H1 (cell line): ENCODE results near the gene SPINK9. TPM values are rescaled to one million over a fixed set of nuclear protein-coding genes. Genes with fewer than 3 reads are reported as not detected.

Source experiments
- CTCF ChIA-PET: fragments of 300-600 bp; sonication (Branson Sonifier 250); formaldehyde crosslinking; loops from one replicate; lab custom pipeline; 2021; ENCODE audit not compliant: partially characterized antibody; lab: Charles Lee
- POLR2A ChIA-PET: fragments of 300-600 bp; sonication (Branson Sonifier 250); formaldehyde crosslinking; loops from one replicate; lab custom pipeline; 2021; ENCODE audit warnings: inconsistent platforms; ENCODE audit not compliant: partially characterized antibody; lab: Charles Lee
- DNase-seq, 2 experiments: peaks; one replicate each; pipeline versions ENCODE4 v3.0.0 to v3.0.0-alpha.2; 2010 to 2022; ENCODE audit warnings: low spot score in 2 of 2, low read depth in 1 of 2, mixed read lengths in 1 of 2
- FAIRE-seq: peaks from 2 replicates; lab custom pipeline; 2011; peaks lifted over from hg19 to GRCh38; lab: Jason Lieb, UNC
- H2AFZ ChIP-seq: 2 replicates; pipeline ENCODE4 v1.8.1; 2012; ENCODE audit warnings: low read length, inconsistent platforms
- H2AK5ac ChIP-seq: 2 replicates; pipeline ENCODE4 v1.6.1; 2013; ENCODE audit warnings: low read depth, low read length
- H2BK120ac ChIP-seq: replicated peaks from 2 replicates; pipeline ENCODE3; 2013; ENCODE audit warnings: low read depth, low read length, inconsistent platforms
- H2BK12ac ChIP-seq: 2 replicates; pipeline ENCODE4 v1.6.1; 2013; ENCODE audit warnings: low read depth, low read length
- H2BK15ac ChIP-seq: 2 replicates; pipeline ENCODE4 v1.6.1; 2013; ENCODE audit warnings: low read length
- H2BK20ac ChIP-seq: 2 replicates; pipeline ENCODE4 v1.6.1; 2013; ENCODE audit warnings: low read length
- H2BK5ac ChIP-seq: 2 replicates; pipeline ENCODE4 v1.6.1; 2013; ENCODE audit warnings: low read depth, low read length
- H3K14ac ChIP-seq: 2 replicates; pipeline ENCODE4 v1.6.1; 2013; ENCODE audit warnings: inconsistent platforms; ENCODE audit not compliant: insufficient read length
- H3K18ac ChIP-seq: 2 replicates; pipeline ENCODE4 v1.6.1; 2013; ENCODE audit warnings: low read length; ENCODE audit errors: extremely low read depth
- H3K23ac ChIP-seq: 2 replicates; pipeline ENCODE4 v1.6.1; 2013; ENCODE audit warnings: inconsistent platforms; ENCODE audit not compliant: insufficient read length
- H3K23me2 ChIP-seq: 2 replicates; pipeline ENCODE4 v1.6.1; 2013; ENCODE audit warnings: low read depth, low read length
- H3K27ac ChIP-seq: 2 replicates; pipeline ENCODE4 v1.6.1; 2011; ENCODE audit warnings: low read depth, low read length, inconsistent platforms
- H3K27me3 ChIP-seq, 4 experiments: replicated peaks in 1 of 4; 1 replicate in 1 of 4; 2 replicates in 3 of 4; pipeline versions ENCODE4 v1.6.1 to v1.8.1; 2011 to 2013; ENCODE audit warnings: low read length in 3 of 4, mild to moderate bottlenecking in 3 of 4, inconsistent platforms in 2 of 4, mixed read lengths in 2 of 4, moderate library complexity in 1 of 4; ENCODE audit not compliant: control insufficient read depth in 3 of 4, insufficient read depth in 3 of 4; ENCODE audit errors: extremely low read depth in 1 of 4
- H3K36me3 ChIP-seq, 4 experiments: 2 replicates each; pipeline versions ENCODE4 v1.6.1 to v1.8.1; 2011 to 2013; ENCODE audit warnings: mild to moderate bottlenecking in 4 of 4, low read length in 3 of 4, moderate library complexity in 2 of 4, control low read depth in 1 of 4, inconsistent platforms in 1 of 4; ENCODE audit not compliant: insufficient read depth in 4 of 4, control insufficient read depth in 2 of 4
- H3K4ac ChIP-seq: replicated peaks from 2 replicates; pipeline ENCODE3; 2013; ENCODE audit warnings: low read length, low read depth, mixed read lengths, inconsistent platforms; ENCODE audit not compliant: insufficient read length
- H3K4me1 ChIP-seq, 4 experiments: replicated peaks in 1 of 4; 1 replicate in 1 of 4; 2 replicates in 3 of 4; pipeline versions ENCODE4 v1.6.1 to v1.8.1; 2011 to 2013; ENCODE audit warnings: low read length in 3 of 4, inconsistent platforms in 2 of 4, mixed read lengths in 1 of 4; ENCODE audit not compliant: insufficient read depth in 4 of 4, control insufficient read depth in 3 of 4
- H3K4me2 ChIP-seq, 2 experiments: 2 replicates each; pipeline versions ENCODE4 v1.6.1 to v1.8.1; 2011 to 2013; ENCODE audit warnings: low read depth in 2 of 2, low read length in 2 of 2, control low read depth in 1 of 2, inconsistent platforms in 1 of 2, mild to moderate bottlenecking in 1 of 2; ENCODE audit not compliant: insufficient read depth in 1 of 2
- H3K4me3 ChIP-seq, 4 experiments: fragments of 200-600, 300-600 bp in 1 of 4; sonication (generic), shearing (Covaris generic), sonication (Bioruptor Twin) in 1 of 4; 2 replicates each; pipeline versions ENCODE4 v1.5.1 to v1.8.1; 2011 to 2016; ENCODE audit warnings: low read length in 4 of 4, low read depth in 3 of 4, control low read depth in 2 of 4, inconsistent platforms in 2 of 4, mild to moderate bottlenecking in 2 of 4, mixed read lengths in 1 of 4, moderate library complexity in 1 of 4; ENCODE audit not compliant: insufficient read depth in 2 of 4; ENCODE audit errors: extremely low read depth in 1 of 4
- H3K56ac ChIP-seq: replicated peaks from 2 replicates; pipeline ENCODE3; 2013; ENCODE audit warnings: low read depth, mild to moderate bottlenecking, mixed read lengths, low read length, inconsistent platforms; ENCODE audit not compliant: insufficient read length
- H3K79me1 ChIP-seq: 2 replicates; pipeline ENCODE4 v1.6.1; 2013; ENCODE audit warnings: low read depth, low read length, control low read depth
- H3K79me2 ChIP-seq, 2 experiments: 2 replicates each; pipeline versions ENCODE4 v1.6.1 to v1.8.1; 2012 to 2013; ENCODE audit warnings: low read length in 2 of 2, mild to moderate bottlenecking in 2 of 2, inconsistent platforms in 1 of 2; ENCODE audit not compliant: insufficient read depth in 2 of 2, control insufficient read depth in 1 of 2
- H3K9ac ChIP-seq, 4 experiments: replicated peaks in 1 of 4; 1 replicate in 1 of 4; 2 replicates in 3 of 4; pipeline versions ENCODE4 v1.6.1 to v1.8.1; 2011 to 2013; ENCODE audit warnings: low read depth in 3 of 4, low read length in 3 of 4, control low read depth in 2 of 4, mild to moderate bottlenecking in 2 of 4, moderate library complexity in 2 of 4, inconsistent platforms in 1 of 4; ENCODE audit errors: extremely low read depth in 1 of 4
- H3K9me3 ChIP-seq, 2 experiments: 2 replicates each; pipeline versions ENCODE4 v1.6.1 to v1.8.1; 2012 to 2013; ENCODE audit warnings: mild to moderate bottlenecking in 2 of 2, moderate library complexity in 2 of 2, control low read depth in 1 of 2, inconsistent platforms in 1 of 2, low read depth in 1 of 2, low read length in 1 of 2, mixed read lengths in 1 of 2; ENCODE audit not compliant: insufficient read depth in 2 of 2
- H4K20me1 ChIP-seq, 2 experiments: replicated peaks in 1 of 2; 2 replicates each; pipeline versions ENCODE3 to v1.8.1; 2011 to 2013; ENCODE audit warnings: inconsistent platforms in 2 of 2, low read length in 2 of 2, mild to moderate bottlenecking in 1 of 2; ENCODE audit not compliant: insufficient read depth in 2 of 2, control insufficient read depth in 1 of 2
- H4K5ac ChIP-seq: 2 replicates; pipeline ENCODE4 v1.6.1; 2013; ENCODE audit warnings: low read length, low read depth, mixed read lengths, inconsistent platforms; ENCODE audit not compliant: insufficient read length
- H4K8ac ChIP-seq: 2 replicates; pipeline ENCODE4 v1.8.0; 2013; ENCODE audit warnings: mild to moderate bottlenecking, moderate library complexity, low read length, inconsistent platforms; ENCODE audit not compliant: insufficient read depth; ENCODE audit errors: extremely low read depth
- H4K91ac ChIP-seq: replicated peaks from 2 replicates; pipeline ENCODE3; 2013; ENCODE audit warnings: low read length, mixed read lengths, inconsistent platforms; ENCODE audit not compliant: insufficient read length
- CBX5 ChIP-seq: fragments of 300-800, 300-1000 bp; sonication (generic); IDR thresholded peaks from 2 replicates; pipeline ENCODE4 v1.7.1; 2016; ENCODE audit warnings: antibody characterized with exemption, low read length, low read depth
- EGR1 ChIP-seq: IDR thresholded peaks from 2 replicates; pipeline ENCODE4 v1.6.1; 2011; ENCODE audit warnings: low read depth, low read length, borderline replicate concordance
- KDM5A ChIP-seq: fragments of 200-600 bp; IDR thresholded peaks from 2 replicates; pipeline ENCODE4 v1.7.1; 2012; ENCODE audit warnings: mild to moderate bottlenecking, low read length, inconsistent platforms, mixed read lengths
- NRF1 ChIP-seq: IDR thresholded peaks from 2 replicates; pipeline ENCODE4 v1.6.1; 2011; ENCODE audit warnings: mild to moderate bottlenecking, low read depth, low read length, improper control_type of control experiment
- polyA plus RNA-seq, 7 experiments: library from polyadenylated mRNA; depleted of rRNA in 3 of 7; stranded (reverse) in 5 of 7; unstranded in 2 of 7; fragments of >200 nt in 5 of 7; fragments of 200-250 nt in 2 of 7; gene quantifications; 1 replicate in 5 of 7; 2 replicates in 1 of 7; 4 replicates in 1 of 7; pipeline versions ENCODE4 v1.2.1 to v1.2.3, GENCODE V29; 2011 to 2013; ENCODE audit warnings: missing spikeins in 2 of 7, mixed read lengths in 2 of 7
- total RNA-seq: library from RNA; stranded (reverse); fragmentation: NEBNext Ultra II Directional; extraction: Animal tissue kit (Norgen Biotek cat#: 25700); gene quantifications from 2 replicates; pipeline ENCODE4 v1.2.1, GENCODE V29; 2021
- TF ChIP-seq, protein P1 (sequence below): IDR thresholded peaks from 2 replicates; pipeline ENCODE4 v1.6.1; 2012; ENCODE audit warnings: low read length, inconsistent platforms

SPINK9 gene
- total and polyA plus RNA-seq, 2 of the 8 experiments (the other 6 are each of a cell fraction or from before 2014, with no cell fraction given) = not detected

DNA sequence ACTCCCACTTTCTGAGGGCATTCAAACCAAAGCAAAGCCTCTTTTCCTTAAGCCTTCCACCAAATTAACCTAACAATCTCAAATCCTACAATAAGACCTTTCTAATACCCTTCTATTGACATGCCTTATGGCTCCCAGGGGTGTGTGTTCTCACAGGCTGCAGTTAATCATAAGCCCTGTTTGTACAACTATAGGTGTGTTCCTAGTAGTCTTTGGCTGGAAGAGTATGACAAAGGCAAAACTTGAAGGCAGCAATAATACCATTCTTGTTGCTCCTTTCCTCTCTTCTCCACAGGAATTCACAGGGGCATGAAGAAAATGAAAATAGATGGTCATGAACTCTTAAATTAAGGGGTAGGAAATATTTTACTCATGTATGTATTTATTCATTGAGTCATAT is 37.5 kb downstream of the SPINK9 start:
- no peak overlapping the region for H4K91ac ChIP-seq
- H3K9me3 ChIP-seq = no peaks in the 10 kb centered on the region
- H3K23me2 ChIP-seq = no peaks in the 10 kb centered on the region
- no peak overlapping the region for H2AK5ac ChIP-seq
- H3K4me3 ChIP-seq = no peak overlapping the region
- H2BK120ac ChIP-seq = no peak overlapping the region
- H3K4me2 ChIP-seq = no peak overlapping the region
- H4K8ac ChIP-seq = no peak overlapping the region
- H4K5ac ChIP-seq = no peak overlapping the region
- H3K4me1 ChIP-seq = no peaks in the 10 kb centered on the region
- CTCF ChIA-PET = interaction anchor here (0.6 to 5.2 kb wide), 9 partner anchors 9 to 267 kb away, joined by 3 to 53 read pairs (median 4); no protein-coding TSS in a partner anchor
- H3K79me2 ChIP-seq = no peaks in the 10 kb centered on the region
- H3K9ac ChIP-seq = no peak overlapping the region
- TF ChIP-seq CBX5 (no peak), NRF1 (no peak), EGR1 (no peak), KDM5A (no peak)
- TF ChIP-seq, protein P1, sequence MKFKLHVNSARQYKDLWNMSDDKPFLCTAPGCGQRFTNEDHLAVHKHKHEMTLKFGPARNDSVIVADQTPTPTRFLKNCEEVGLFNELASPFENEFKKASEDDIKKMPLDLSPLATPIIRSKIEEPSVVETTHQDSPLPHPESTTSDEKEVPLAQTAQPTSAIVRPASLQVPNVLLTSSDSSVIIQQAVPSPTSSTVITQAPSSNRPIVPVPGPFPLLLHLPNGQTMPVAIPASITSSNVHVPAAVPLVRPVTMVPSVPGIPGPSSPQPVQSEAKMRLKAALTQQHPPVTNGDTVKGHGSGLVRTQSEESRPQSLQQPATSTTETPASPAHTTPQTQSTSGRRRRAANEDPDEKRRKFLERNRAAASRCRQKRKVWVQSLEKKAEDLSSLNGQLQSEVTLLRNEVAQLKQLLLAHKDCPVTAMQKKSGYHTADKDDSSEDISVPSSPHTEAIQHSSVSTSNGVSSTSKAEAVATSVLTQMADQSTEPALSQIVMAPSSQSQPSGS = no peak
- no peak for DNase-seq
- no peak overlapping the region for H2BK15ac ChIP-seq
- H2BK20ac ChIP-seq = no peak overlapping the region
- H3K36me3 ChIP-seq = no peaks in the 10 kb centered on the region; a peak in 1 of 8 replicates
- no peak overlapping the region for H2BK5ac ChIP-seq
- H3K56ac ChIP-seq = no peak overlapping the region
- H3K14ac ChIP-seq = no peak overlapping the region
- no peak overlapping the region for H2AFZ ChIP-seq
- POLR2A ChIA-PET = no interaction called here
- FAIRE-seq = no peak
- H2BK12ac ChIP-seq = no peak overlapping the region
- no peaks in the 10 kb centered on the region for H4K20me1 ChIP-seq
- no peak overlapping the region for H3K23ac ChIP-seq
- no peaks in the 10 kb centered on the region for H3K27me3 ChIP-seq
- H3K79me1 ChIP-seq = no peaks in the 10 kb centered on the region
- no peak overlapping the region for H3K18ac ChIP-seq
- H3K27ac ChIP-seq = no peak overlapping the region
- H3K4ac ChIP-seq = no peak overlapping the region
